Right cardiac atrium (tissue), 5 donors: ENCODE results near the gene MYOD1. TPM values are rescaled to one million over a fixed set of nuclear protein-coding genes. Genes with fewer than 3 reads are reported as not detected.
A peak's percentile ranks its signal among the peaks of the same experiment; 100 is the strongest.

ENCODE experiments used
- ATAC-seq, 2 donors: fragments of 200-7000 bp; cut with Tn5 transposase; one replicate each; pipeline versions ENCODE4 v1.8.0 to v1.9.1; 2020; ENCODE audit warnings: moderate library complexity in 2 of 2, mild to moderate bottlenecking in 1 of 2
- DNase-seq, 3 donors: peaks; one replicate each; pipeline ENCODE4 v3.0.0-alpha.2; 2020
- H3K27ac ChIP-seq: one replicate; pipeline ENCODE4 v1.5.1; 2013; ENCODE audit warnings: mild to moderate bottlenecking, low read length, control low read depth, moderate library complexity
- H3K27me3 ChIP-seq: one replicate; pipeline ENCODE4 v1.6.1; 2013; ENCODE audit not compliant: control insufficient read depth, insufficient read depth
- H3K4me1 ChIP-seq: one replicate; pipeline ENCODE4 v1.6.1; 2013; ENCODE audit warnings: low read length; ENCODE audit not compliant: control insufficient read depth, insufficient read depth
- H3K4me3 ChIP-seq: one replicate; pipeline ENCODE4 v1.5.1; 2013; ENCODE audit warnings: low read length, control low read depth
- H3K9me3 ChIP-seq: one replicate; pipeline ENCODE4 v1.6.1; 2013; ENCODE audit warnings: low read length; ENCODE audit not compliant: control insufficient read depth
- WGBS: extraction: QIAGEN DNeasy Blood & Tissue Kit; methylation state at CpG from one replicate; pipeline ENCODE4 v1.1.7; 2013; 5-methylcytosine and 5-hydroxymethylcytosine counted together
- intact Hi-C, 4 donors: fragments of 100-400 bp; cut with DNase I; formaldehyde crosslinking; loops; one replicate each; pipeline versions ENCODE4 v1.11.0 to v1.14.0; 2022 to 2023
- polyA plus RNA-seq: library from polyadenylated mRNA; stranded (reverse); fragments of 200-250 nt; gene quantifications from one replicate; pipeline ENCODE4 v1.2.3, GENCODE V29; 2013
- total RNA-seq, 4 donors: library from RNA; stranded (reverse); fragmentation: NEBNext Ultra II Directional; extraction: Animal tissue kit (Norgen Biotek cat#: 25700); gene quantifications; one replicate each; pipeline ENCODE4 v1.2.1, GENCODE V29; 2021
- donor health status: healthy with polysubstance abuse.
- donor health status: DM: no; HTN: yes; CAD: no.
- donor health status: DM: no; HTN: no; CAD: no.
- donor health status: DM: no; HTN: yes; CAD: no; lungs with severe emphysema.
- donor health status: DM: yes; HTN: yes; CAD: no.

MYOD1 gene
- total and polyA plus RNA-seq, 5 donors = not detected

DNA sequence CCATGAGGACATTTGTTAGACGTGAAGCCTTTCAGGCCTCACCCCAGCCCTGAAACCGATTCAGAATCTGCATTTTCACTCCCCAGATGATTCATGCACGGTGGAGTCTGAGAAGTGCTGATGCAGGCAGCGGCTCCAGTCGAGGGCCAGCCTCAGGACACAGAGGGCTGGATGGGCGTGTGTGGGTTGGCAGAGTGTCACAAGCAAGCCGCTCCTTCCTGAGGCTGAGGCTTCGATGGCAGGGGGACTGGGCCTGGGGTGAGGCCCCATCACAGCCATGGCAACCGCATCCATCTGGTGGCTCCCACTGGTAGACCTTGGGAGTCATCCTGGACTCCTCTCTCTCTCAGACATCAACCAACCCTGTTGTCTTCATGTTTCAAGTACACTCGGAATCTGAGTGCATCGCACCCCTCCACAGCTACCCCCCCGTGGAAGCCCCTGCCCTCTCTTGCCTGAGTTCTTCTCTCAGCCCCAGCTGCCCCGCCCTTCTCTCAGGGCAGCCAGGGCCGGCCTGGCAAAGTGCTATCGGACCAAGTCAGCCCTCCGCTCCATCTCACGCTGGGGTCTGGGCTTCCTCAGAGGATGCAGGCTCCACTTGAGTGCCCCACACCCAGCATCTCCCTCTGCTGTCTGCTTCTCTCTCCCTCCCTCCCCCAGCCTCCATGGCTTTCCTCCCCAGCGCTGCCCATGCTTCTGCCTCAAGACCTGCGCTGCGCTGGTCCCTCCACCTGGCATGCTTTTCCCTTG is 25.8 kb downstream of the MYOD1 start:
- DNase-seq (peak in 1 of 3 donors; percentile 32), ATAC-seq (no peak)
- 82% methylated on average over 20 of the region's 20 CpGs for WGBS
- H3K27me3 ChIP-seq = no peaks in the 10 kb centered on the region
- no peak overlapping the region for H3K4me3 ChIP-seq
- intact Hi-C loops = no loop called here
- no peak overlapping the region for H3K27ac ChIP-seq
- no peaks in the 10 kb centered on the region for H3K4me1 ChIP-seq
- no peaks in the 10 kb centered on the region for H3K9me3 ChIP-seq

DNA sequence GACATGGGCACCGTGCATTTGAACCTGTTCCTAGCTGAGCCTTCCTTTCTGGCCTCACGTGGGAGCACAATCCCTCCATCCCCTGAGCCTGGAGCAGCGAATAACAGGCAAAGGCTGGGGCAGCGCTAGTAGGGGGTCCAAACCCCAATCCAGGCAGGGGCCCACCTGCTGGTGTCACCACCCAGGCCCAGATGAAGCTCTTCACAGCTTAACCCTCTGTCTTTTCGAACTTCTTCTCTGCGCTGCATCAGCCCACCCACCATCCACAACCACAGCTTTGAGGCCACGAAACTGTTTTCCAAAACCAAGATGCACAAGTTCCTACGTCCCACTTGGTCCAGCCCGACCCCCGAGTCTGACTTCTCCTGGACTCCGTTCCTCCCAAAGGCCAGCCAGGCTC is 26.7 kb downstream of the MYOD1 start:
- ATAC-seq = no peak
- Histone ChIP-seq H3K4me3 (no peak overlapping the region), H3K9me3 (no peaks in the 10 kb centered on the region), H3K27me3 (no peaks in the 10 kb centered on the region), H3K4me1 (no peaks in the 10 kb centered on the region), H3K27ac (no peak overlapping the region)
- DNase-seq = peak in 1 of 3 donors; percentile 9
- 77% methylated on average over 11 of the region's 11 CpGs for WGBS
- intact Hi-C loops = no loop called here

- Histone ChIP-seq H3K27ac (no peak overlapping the region), H3K27me3 (no peaks in the 10 kb centered on the region), H3K4me3 (no peak overlapping the region), H3K9me3 (no peaks in the 10 kb centered on the region), H3K4me1 (no peaks in the 10 kb centered on the region)
- DNase-seq (peak in 1 of 3 donors; percentile 44), ATAC-seq (no peak)
- intact Hi-C loops = no loop called here
- WGBS = 73% methylated on average over 19 of the region's 19 CpGs
Measured at GRCh38 chr11:17747131-17747955, 28.0 kb downstream of the MYOD1 start.

DNA sequence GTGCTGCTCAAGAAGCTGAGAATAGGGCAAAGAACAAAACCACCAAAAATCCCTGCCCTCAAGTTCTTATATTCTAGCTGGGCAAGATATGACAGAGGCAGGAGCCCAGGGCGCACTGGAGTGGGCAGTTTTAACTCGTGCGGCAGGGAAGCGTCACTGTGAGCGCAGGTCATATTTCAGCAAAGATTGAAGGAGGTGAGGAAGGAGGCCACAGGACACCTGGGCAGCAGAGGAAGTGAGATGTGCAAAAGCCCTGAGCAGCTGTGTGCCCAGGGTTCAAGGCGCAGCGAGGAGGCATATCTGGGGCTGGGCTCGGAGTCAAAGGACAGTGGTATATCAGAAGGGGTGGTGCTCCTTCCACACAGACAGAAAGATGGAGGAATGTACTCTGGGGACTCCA is 28.7 kb downstream of the MYOD1 start:
- Histone ChIP-seq H3K9me3 (no peaks in the 10 kb centered on the region), H3K27me3 (no peaks in the 10 kb centered on the region), H3K4me1 (no peaks in the 10 kb centered on the region), H3K27ac (no peak overlapping the region), H3K4me3 (no peak overlapping the region)
- WGBS = 79% methylated on average over 8 of the region's 8 CpGs
- DNase-seq (no peak), ATAC-seq (no peak)
- intact Hi-C loops = no loop called here

DNA sequence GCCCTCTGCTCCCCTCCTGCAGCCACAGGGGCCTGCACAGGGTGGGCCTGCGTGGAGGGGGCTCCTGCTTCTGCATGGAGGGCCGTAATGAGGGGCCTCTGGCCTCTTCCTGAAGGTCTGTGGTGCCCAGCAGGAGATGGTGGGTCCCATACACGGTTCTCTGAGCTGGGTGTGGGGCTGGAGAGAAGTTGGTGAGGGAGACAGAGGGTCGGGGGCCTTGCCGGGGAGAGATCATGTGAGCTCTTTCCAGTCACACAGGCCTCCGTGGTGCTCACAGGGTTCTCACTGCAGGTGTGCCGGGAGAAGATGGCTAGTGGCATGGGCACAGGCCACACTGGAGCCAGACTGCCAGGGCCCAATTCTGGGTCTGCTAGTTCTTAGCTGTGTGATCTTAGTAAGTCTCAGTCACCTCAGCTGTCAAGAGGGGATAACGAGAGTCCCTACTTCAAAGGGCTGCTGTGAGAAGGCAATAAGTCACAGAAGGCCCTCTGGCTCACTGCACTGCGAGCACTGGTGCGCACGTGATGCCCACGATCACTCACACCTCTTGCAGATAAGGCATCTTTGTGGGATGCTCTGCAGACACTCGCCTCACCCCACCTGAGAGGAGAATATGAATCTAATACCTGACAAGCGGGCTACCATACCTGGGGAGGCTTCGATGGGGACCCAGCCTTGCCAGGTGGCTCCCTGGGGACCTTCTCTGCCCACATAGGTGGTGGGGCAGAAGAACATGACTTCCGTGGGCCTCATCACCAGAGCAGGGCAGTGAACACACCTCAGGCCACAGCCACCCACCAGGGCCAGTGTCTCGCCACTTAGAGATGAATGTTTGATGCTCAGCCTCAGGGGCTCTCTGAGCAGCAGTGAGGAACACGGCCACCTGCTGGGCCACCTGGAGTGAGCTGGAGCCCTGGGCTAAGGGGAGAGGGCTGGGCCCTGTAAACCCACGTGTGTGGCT is 29.7 kb downstream of the MYOD1 start:
- no peaks in the 10 kb centered on the region for H3K4me1 ChIP-seq
- intact Hi-C loops = no loop called here
- WGBS = 80% methylated on average over 19 of the region's 19 CpGs
- no peaks in the 10 kb centered on the region for H3K27me3 ChIP-seq
- H3K4me3 ChIP-seq = no peak overlapping the region
- H3K9me3 ChIP-seq = no peaks in the 10 kb centered on the region
- H3K27ac ChIP-seq = no peak overlapping the region
- peak in 1 of 2 donors; percentile 7 for ATAC-seq
- peak in 1 of 3 donors; percentile 33 for DNase-seq

GRCh38 chr11:17750013-17750800 is 30.8 kb downstream of the MYOD1 start:
- WGBS = 49% methylated on average over 13 of the region's 13 CpGs
- no peak overlapping the region for H3K4me3 ChIP-seq
- H3K9me3 ChIP-seq = no peaks in the 10 kb centered on the region
- H3K27ac ChIP-seq = no peak overlapping the region
- intact Hi-C loops = no loop called here
- DNase-seq (peak in 1 of 3 donors; percentile 16), ATAC-seq (no peak)
- no peaks in the 10 kb centered on the region for H3K27me3 ChIP-seq
- H3K4me1 ChIP-seq = no peaks in the 10 kb centered on the region

- 73% methylated on average over 2 of the region's 2 CpGs for WGBS
- DNase-seq (no peak), ATAC-seq (no peak)
- Histone ChIP-seq H3K9me3 (no peaks in the 10 kb centered on the region), H3K27me3 (no peaks in the 10 kb centered on the region), H3K4me1 (no peaks in the 10 kb centered on the region), H3K27ac (no peak overlapping the region), H3K4me3 (no peak overlapping the region)
- intact Hi-C loops = no loop called here
Measured at GRCh38 chr11:17750801-17751165, 31.4 kb downstream of the MYOD1 start.

DNA sequence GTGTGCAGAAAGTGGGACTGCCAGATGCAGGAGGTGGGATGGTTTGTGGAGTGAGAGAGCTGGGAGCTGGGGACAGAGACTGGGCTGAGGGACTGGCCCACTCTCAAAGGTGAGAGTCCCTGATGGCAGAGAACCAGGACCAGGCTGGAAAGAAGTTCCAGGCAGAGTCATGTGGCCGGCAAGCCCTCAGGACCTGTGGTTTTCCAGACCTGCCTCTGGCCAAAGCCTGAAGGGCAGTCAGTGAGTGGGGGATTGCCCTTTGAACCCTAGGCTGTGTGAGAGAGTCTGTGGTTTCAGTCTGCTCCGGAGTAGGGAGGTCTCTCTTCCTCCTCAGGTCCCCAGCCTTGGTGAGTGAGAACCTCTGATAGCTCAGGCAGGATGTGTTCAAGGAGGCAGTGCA is 32.2 kb downstream of the MYOD1 start:
- Histone ChIP-seq H3K27me3 (no peaks in the 10 kb centered on the region), H3K27ac (no peak overlapping the region), H3K4me3 (no peak overlapping the region), H3K9me3 (no peaks in the 10 kb centered on the region), H3K4me1 (no peaks in the 10 kb centered on the region)
- ATAC-seq (no peak), DNase-seq (no peak)
- intact Hi-C loops = no loop called here
- 74% methylated on average over 2 of the region's 2 CpGs for WGBS

DNA sequence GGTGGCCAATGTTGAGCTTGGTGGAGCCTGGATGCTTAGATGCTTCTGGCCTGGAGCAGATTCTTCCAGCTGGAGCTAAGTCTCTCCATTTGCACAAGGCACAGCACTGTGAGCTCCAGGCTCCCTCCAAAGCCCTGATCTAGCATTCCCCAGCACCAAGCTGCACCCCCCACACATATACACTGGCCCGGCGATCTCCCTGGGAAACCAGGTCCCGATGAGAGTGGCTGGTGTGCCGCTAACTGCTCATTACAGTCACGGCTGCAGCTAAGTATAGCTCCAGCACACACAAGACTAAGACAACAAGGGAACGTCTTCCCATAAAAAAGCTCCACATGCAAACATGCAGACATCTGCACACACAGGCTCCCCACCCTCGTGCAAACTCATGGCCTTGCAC is 32.8 kb downstream of the MYOD1 start:
- intact Hi-C loops = no loop called here
- DNase-seq (peak in 1 of 3 donors; percentile 16), ATAC-seq (no peak)
- H3K27me3 ChIP-seq = no peaks in the 10 kb centered on the region
- H3K4me1 ChIP-seq = no peaks in the 10 kb centered on the region
- H3K27ac ChIP-seq = no peak overlapping the region
- H3K4me3 ChIP-seq = no peak overlapping the region
- 76% methylated on average over 7 of the region's 7 CpGs for WGBS
- H3K9me3 ChIP-seq = no peaks in the 10 kb centered on the region

DNA sequence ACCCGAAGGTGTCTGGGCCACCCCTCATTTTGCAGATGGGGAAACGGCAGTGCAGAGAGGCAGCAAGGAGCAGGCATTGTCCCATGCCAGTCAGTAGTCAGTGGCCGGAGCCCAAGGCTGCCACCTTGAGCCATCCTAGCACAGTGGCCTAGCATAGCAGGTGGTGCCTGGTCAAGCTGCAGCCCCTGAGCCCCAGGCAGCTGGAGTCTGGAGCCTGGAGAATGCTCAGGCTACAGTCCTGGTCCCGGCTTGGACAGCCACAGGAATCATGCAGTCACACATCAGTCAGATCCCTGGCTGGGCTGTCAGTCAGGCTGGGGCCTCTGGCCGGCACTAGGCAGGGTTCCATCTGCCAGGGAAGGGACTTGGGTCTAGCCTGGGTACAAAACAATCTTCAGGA is 33.8 kb downstream of the MYOD1 start:
- ATAC-seq = no peak

More for the DNA sequence above, 33.8 kb downstream of the MYOD1 start:
- intact Hi-C loops = no loop called here
- H3K9me3 ChIP-seq = no peaks in the 10 kb centered on the region
- H3K27ac ChIP-seq = no peak overlapping the region
- no peaks in the 10 kb centered on the region for H3K4me1 ChIP-seq
- peak in 2 of 3 donors; percentile 2 to 39 for DNase-seq
- H3K27me3 ChIP-seq = no peaks in the 10 kb centered on the region
- no peak overlapping the region for H3K4me3 ChIP-seq
- 70% methylated on average over 5 of the region's 5 CpGs for WGBS
